ENCODE data around the gene LAMA5.

LAMA5 gene

GRCh38 chr20:62314339-62314638 lies 52.8 kb downstream of the LAMA5 start:
- H3K4me3 ChIP-seq (ENCODE audit: low read length), result no peak overlapping the region
- TF ChIP-seq CTCF (IDR thresholded peaks at IDR 0.05; ENCODE audit: insufficient read depth, low read depth, low read length, missing control alignments), result no peak
- no peak for DNase-seq (ENCODE audit: low read depth)

GRCh38 chr20:62313460-62314338 lies 53.4 kb downstream of the LAMA5 start:
- TF ChIP-seq CTCF (IDR thresholded peaks at IDR 0.05; ENCODE audit: insufficient read depth, low read depth, low read length, missing control alignments), result no peak
- no peak for DNase-seq (ENCODE audit: low read depth)
- no peak overlapping the region for H3K4me3 ChIP-seq (ENCODE audit: low read length)

- no peak overlapping the region for H3K4me3 ChIP-seq (ENCODE audit: low read length)
- DNase-seq (ENCODE audit: low read depth), result no peak
- TF ChIP-seq CTCF (IDR thresholded peaks at IDR 0.05; ENCODE audit: insufficient read depth, low read depth, low read length, missing control alignments), result no peak
Measured at GRCh38 chr20:62313021-62313420, 54.1 kb downstream of the LAMA5 start.

- no peak overlapping the region for H3K4me3 ChIP-seq (ENCODE audit: low read length)
- TF ChIP-seq CTCF (IDR thresholded peaks at IDR 0.05; ENCODE audit: insufficient read depth, low read depth, low read length, missing control alignments), result no peak
Measured at GRCh38 chr20:62312662-62312977, 54.5 kb downstream of the LAMA5 start.

GRCh38 chr20:62311832-62312661 lies 55.1 kb downstream of the LAMA5 start:
- DNase-seq (ENCODE audit: low read depth), result no peak
- H3K4me3 ChIP-seq (ENCODE audit: low read length), result no peak overlapping the region
- TF ChIP-seq CTCF (IDR thresholded peaks at IDR 0.05; ENCODE audit: insufficient read depth, low read depth, low read length, missing control alignments), result no peak

More at GRCh38 chr20:62312662-62312977, 54.5 kb downstream of the LAMA5 start:
- DNase-seq (ENCODE audit: low read depth), result no peak

- H3K4me3 ChIP-seq (ENCODE audit: low read length), result no peak overlapping the region
- no peak for TF ChIP-seq CTCF (IDR thresholded peaks at IDR 0.05; ENCODE audit: insufficient read depth, low read depth, low read length, missing control alignments)
- no peak for DNase-seq (ENCODE audit: low read depth)
Measured at GRCh38 chr20:62311150-62311549, 56.0 kb downstream of the LAMA5 start.

Data from epithelial cell of esophagus (primary cell).